Measurements from ENCODE around the gene VPS51. TPM values are rescaled to one million over a fixed set of nuclear protein-coding genes. Genes with fewer than 3 reads are reported as not detected.

Gene VPS51
- total RNA-seq, 4 donors from 2014 or later, result 185 to 414 (median 237) TPM

- no peaks in the 10 kb centered on the region for H3K9me3 ChIP-seq
- peaks cover 25 to 47% (median 43%) of the 10 kb centered on the region in 4 donors for H3K36me3 ChIP-seq
- no peak for DNase-seq (ENCODE audit: extremely low spot score)
- H3K27me3 ChIP-seq, result no peaks in the 10 kb centered on the region
- no peak for TF ChIP-seq EP300 (IDR thresholded peaks at IDR 0.05)
- TF ChIP-seq POLR2AphosphoS5 (IDR thresholded peaks at IDR 0.05), result no peak
- no peak for TF ChIP-seq POLR2A (IDR thresholded peaks at IDR 0.05; ENCODE audit: low read depth)
- TF ChIP-seq CTCF (IDR thresholded peaks at IDR 0.05), result no peak
- H3K4me1 ChIP-seq, result peaks cover 36 to 47% (median 38%) of the 10 kb centered on the region in 4 donors
- WGBS, result 86% methylated on average over 19 of the region's 36 CpGs
- no peak overlapping the region for H3K27ac ChIP-seq (replicated peaks in 1 of 4)
- H3K4me3 ChIP-seq, result no peak overlapping the region
- intact Hi-C loops (cut with DNase I), result loop anchor here (5.0 kb wide), 1 partner anchor 97 kb away; the partner anchor contains the start of gene ARL2
Observed at GRCh38 chr11:65109231-65110198, 13.5 kb downstream of the VPS51 start.

GRCh38 chr11:65110354-65110861 is 14.4 kb downstream of the VPS51 start:
- 0% methylated on average over 4 of the region's 18 CpGs for WGBS
- Histone ChIP-seq H3K27ac (replicated peaks in 1 of 4) (peak overlapping the region; percentile 77 to 87 (median 84)), H3K27me3 (no peaks in the 10 kb centered on the region), H3K9me3 (no peaks in the 10 kb centered on the region), H3K4me3 (peak overlapping the region in 1 of 4 donors; percentile 19), H3K36me3 (peaks cover 23 to 52% (median 40%) of the 10 kb centered on the region in 4 donors), H3K4me1 (peaks cover 37 to 43% (median 38%) of the 10 kb centered on the region in 4 donors)
- intact Hi-C loops (cut with DNase I), result loop anchor here (5.0 kb wide), 1 partner anchor 98 kb away; the partner anchor contains the start of gene ARL2
- peak; percentile 98 for DNase-seq (ENCODE audit: extremely low spot score)
- TF ChIP-seq POLR2AphosphoS5 (IDR thresholded peaks at IDR 0.05) (peak; percentile 16 to 71), CTCF (IDR thresholded peaks at IDR 0.05) (peak in 2 of 3 experiments; percentile 99 to 100), POLR2A (IDR thresholded peaks at IDR 0.05; ENCODE audit: low read depth) (no peak), EP300 (IDR thresholded peaks at IDR 0.05) (no peak)

GRCh38 chr11:65111159-65111743 is 15.2 kb downstream of the VPS51 start:
- Histone ChIP-seq H3K36me3 (peaks cover 20 to 52% (median 42%) of the 10 kb centered on the region in 4 donors), H3K27ac (replicated peaks in 1 of 4) (peak overlapping the region; percentile 77 to 87 (median 84)), H3K4me1 (peaks cover 41 to 52% (median 45%) of the 10 kb centered on the region in 4 donors), H3K4me3 (peak overlapping the region; percentile 52 to 65 (median 58)), H3K9me3 (no peaks in the 10 kb centered on the region), H3K27me3 (no peaks in the 10 kb centered on the region)
- no peak for DNase-seq (ENCODE audit: extremely low spot score)
- intact Hi-C loops (cut with DNase I), result loop anchor here (5.0 kb wide), 1 partner anchor 99 kb away; the partner anchor contains the start of gene ARL2
- WGBS, result 90% methylated on average over 7 of the region's 31 CpGs
- TF ChIP-seq POLR2A (IDR thresholded peaks at IDR 0.05; ENCODE audit: low read depth) (no peak), EP300 (IDR thresholded peaks at IDR 0.05) (no peak), POLR2AphosphoS5 (IDR thresholded peaks at IDR 0.05) (no peak), CTCF (IDR thresholded peaks at IDR 0.05) (no peak)

- 2% methylated on average over 18 of the region's 64 CpGs for WGBS
- intact Hi-C loops (cut with DNase I), result loop anchor here (5.0 kb wide), 1 partner anchor 100 kb away; the partner anchor contains the start of gene ARL2
Observed at GRCh38 chr11:65111744-65112545, 15.9 kb downstream of the VPS51 start, which contains the start of gene TM7SF2. TSS of gene TM7SF2 (plus strand) at chr11:65111872. CDS start at chr11:65112016, 144 bp downstream.

More at GRCh38 chr11:65111744-65112545, 15.9 kb downstream of the VPS51 start, which contains the start of gene TM7SF2:
- no peaks in the 10 kb centered on the region for H3K27me3 ChIP-seq
- peak within 1 kb of the TSS; percentile 52 to 65 (median 58) for H3K4me3 ChIP-seq
- DNase-seq (ENCODE audit: extremely low spot score), result peak; percentile 99
- no peaks in the 10 kb centered on the region for H3K9me3 ChIP-seq
- H3K36me3 ChIP-seq, result peaks cover 20 to 53% (median 42%) of the 10 kb centered on the region in 4 donors
- H3K27ac ChIP-seq (replicated peaks in 1 of 4), result peak within 1 kb of the TSS; percentile 77 to 87 (median 84)
- TF ChIP-seq POLR2A (IDR thresholded peaks at IDR 0.05; ENCODE audit: low read depth), result no peak
- TF ChIP-seq POLR2AphosphoS5 (IDR thresholded peaks at IDR 0.05), result peak; percentile 89 to 95
- no peak for TF ChIP-seq EP300 (IDR thresholded peaks at IDR 0.05)
- peak in 1 of 3 experiments; percentile 29 for TF ChIP-seq CTCF (IDR thresholded peaks at IDR 0.05)
- peaks cover 48 to 59% (median 52%) of the 10 kb centered on the region in 4 donors for H3K4me1 ChIP-seq

Measured in esophagus muscularis mucosa (tissue), 4 donors.